ENCODE data around the gene FAM219B.
"Not testable (repeated sequence)": the region's sequence is repeated elsewhere in the genome, so short reads cannot be mapped to it uniquely, and the experiment has no call there.

The FAM219B gene

GRCh38 chr15:74907163-74907870, 666 bp upstream of the FAM219B start:
- no peak for DNase-seq
- in situ Hi-C loops (cut with MboI; ENCODE audit: low pct_unique_long_range_greater_than_20kb, low sequenced_read_pairs), result no loop called here

DNA sequence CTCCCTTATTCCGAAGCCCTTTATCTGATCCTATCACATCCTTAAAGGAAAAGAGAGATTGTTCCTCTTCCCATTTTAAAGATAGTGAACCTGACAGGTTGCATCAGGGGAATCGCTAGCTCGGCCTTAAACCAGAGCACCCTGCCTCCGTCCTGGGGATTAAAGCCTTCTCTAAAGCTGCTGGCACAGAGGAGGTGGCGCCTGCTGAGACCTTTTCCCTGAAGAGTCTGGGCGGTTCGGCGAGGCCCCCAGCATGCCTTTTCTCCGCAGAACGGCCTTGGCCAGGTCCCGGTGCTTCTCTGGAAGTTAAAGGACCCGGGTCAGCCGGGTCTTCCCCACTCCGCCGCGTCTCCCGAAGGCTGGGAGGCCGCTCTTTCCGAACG, 593 bp downstream of the FAM219B start:
- in situ Hi-C loops (cut with MboI; ENCODE audit: low pct_unique_long_range_greater_than_20kb, low sequenced_read_pairs), result no loop called here
- peak; percentile 65 for DNase-seq

GRCh38 chr15:74904190-74904805, 2.4 kb downstream of the FAM219B start:
- DNase-seq, result no peak
- in situ Hi-C loops (cut with MboI; ENCODE audit: low pct_unique_long_range_greater_than_20kb, low sequenced_read_pairs), result no loop called here

- in situ Hi-C loops (cut with MboI; ENCODE audit: low pct_unique_long_range_greater_than_20kb, low sequenced_read_pairs), result no loop called here
- DNase-seq, result no peak
Measured at GRCh38 chr15:74903676-74904075, 3.0 kb downstream of the FAM219B start.

GRCh38 chr15:74902295-74903075, 4.2 kb downstream of the FAM219B start:
- in situ Hi-C loops (cut with MboI; ENCODE audit: low pct_unique_long_range_greater_than_20kb, low sequenced_read_pairs), result no loop called here
- peak; percentile 71 for DNase-seq

- peak; percentile 92 for DNase-seq
- in situ Hi-C loops (cut with MboI; ENCODE audit: low pct_unique_long_range_greater_than_20kb, low sequenced_read_pairs), result no loop called here
Measured at GRCh38 chr15:74901612-74902063, 5.0 kb downstream of the FAM219B start.

GRCh38 chr15:74897300-74897701, 9.3 kb downstream of the FAM219B start:
- DNase-seq, result no peak
- in situ Hi-C loops (cut with MboI; ENCODE audit: low pct_unique_long_range_greater_than_20kb, low sequenced_read_pairs), result no loop called here

DNA sequence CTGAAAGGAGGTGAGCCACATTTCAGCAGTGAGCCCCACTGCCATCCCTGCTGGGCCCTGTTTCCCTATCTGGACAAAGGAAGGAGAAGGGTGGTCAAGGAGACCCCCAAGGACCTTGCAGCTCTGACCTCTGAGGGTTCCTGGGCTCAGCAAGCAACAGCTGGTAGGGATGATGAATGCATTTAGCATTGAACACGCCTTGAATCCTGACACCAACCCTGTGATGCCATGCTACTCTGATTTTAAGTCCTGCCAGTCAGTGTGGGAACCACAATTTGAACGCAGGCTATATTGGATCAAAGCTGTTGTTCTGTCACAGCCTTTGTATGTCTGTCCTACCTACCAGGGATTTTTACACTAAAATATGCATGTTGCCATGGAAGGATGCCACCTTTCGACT, 10.3 kb downstream of the FAM219B start:
- DNase-seq, result no peak
- in situ Hi-C loops (cut with MboI; ENCODE audit: low pct_unique_long_range_greater_than_20kb, low sequenced_read_pairs), result no loop called here

DNA sequence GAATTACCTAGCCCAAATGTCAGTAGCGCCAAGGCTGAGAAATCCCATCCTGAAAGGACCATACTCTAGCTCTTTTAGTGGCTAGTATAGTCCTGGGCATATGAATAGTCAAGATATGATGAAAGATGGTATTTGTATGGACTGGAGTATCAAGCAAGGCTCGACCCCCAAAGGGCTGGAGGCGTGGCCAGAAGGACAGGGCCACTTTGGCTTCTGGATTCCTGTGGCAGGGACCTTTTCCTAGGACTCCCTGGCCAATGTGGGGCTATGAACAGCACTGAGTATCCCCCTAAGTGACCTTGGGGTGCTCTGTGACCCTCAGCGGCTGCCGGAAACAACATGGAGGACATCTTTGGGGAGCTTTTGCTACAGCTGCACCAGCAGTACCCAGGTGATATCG, 10.8 kb downstream of the FAM219B start:
- in situ Hi-C loops (cut with MboI; ENCODE audit: low pct_unique_long_range_greater_than_20kb, low sequenced_read_pairs), result no loop called here
- no peak for DNase-seq

GRCh38 chr15:74894383-74894782, 12.3 kb downstream of the FAM219B start:
- DNase-seq; in situ Hi-C loops (cut with MboI; ENCODE audit: low pct_unique_long_range_greater_than_20kb, low sequenced_read_pairs): not testable (repeated sequence)

DNA sequence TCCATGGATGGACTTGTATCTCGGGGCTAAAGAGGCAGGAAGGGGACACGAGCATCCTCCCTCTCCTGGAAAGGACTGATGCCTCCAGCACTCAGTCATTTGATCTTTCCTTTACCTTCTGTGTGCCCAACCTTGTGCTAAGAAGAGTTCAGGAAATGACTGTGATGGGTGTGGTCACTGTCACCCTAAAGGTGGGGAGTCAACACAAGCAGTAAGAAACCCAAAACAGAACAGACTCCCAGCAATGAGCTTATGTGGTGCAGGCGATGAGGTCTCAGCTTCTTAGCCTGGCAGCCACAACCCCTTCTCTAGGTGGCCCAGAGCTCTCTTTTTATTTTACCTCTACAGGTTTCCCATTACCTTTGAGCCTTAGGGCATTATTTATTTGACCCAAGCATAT, 13.0 kb downstream of the FAM219B start:
- no peak for DNase-seq
- in situ Hi-C loops (cut with MboI; ENCODE audit: low pct_unique_long_range_greater_than_20kb, low sequenced_read_pairs), result no loop called here

GRCh38 chr15:74892931-74893330, 13.7 kb downstream of the FAM219B start:
- in situ Hi-C loops (cut with MboI; ENCODE audit: low pct_unique_long_range_greater_than_20kb, low sequenced_read_pairs), result no loop called here

GRCh38 chr15:74892313-74892712, 14.3 kb downstream of the FAM219B start:
- in situ Hi-C loops (cut with MboI; ENCODE audit: low pct_unique_long_range_greater_than_20kb, low sequenced_read_pairs), result no loop called here
- DNase-seq, result no peak

More at GRCh38 chr15:74892931-74893330, 13.7 kb downstream of the FAM219B start:
- DNase-seq, result no peak

DNA sequence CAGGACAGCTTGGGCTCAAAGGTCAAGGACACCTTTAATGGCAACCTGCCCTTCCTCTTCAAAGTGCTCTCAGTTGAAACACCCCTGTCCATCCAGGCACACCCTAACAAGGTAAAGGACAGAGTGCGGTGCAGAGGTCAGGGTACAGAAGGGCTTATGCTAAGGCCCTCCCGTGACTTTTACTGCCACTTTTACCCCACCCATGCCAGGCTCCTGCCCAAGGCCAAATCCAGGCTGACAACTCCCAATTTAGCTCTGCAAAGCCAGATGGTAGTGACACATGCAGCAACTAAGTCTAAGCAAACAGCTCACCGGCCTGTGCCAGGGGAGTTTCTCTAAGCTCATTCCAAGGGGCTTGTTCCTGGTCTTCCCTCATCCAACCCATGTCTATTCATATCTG, 15.2 kb downstream of the FAM219B start:
- no peak for DNase-seq
- in situ Hi-C loops (cut with MboI; ENCODE audit: low pct_unique_long_range_greater_than_20kb, low sequenced_read_pairs), result no loop called here

- no peak for DNase-seq
- in situ Hi-C loops (cut with MboI; ENCODE audit: low pct_unique_long_range_greater_than_20kb, low sequenced_read_pairs), result no loop called here
Measured at GRCh38 chr15:74890665-74890960, 16.0 kb downstream of the FAM219B start.

GRCh38 chr15:74889883-74890664, 16.6 kb downstream of the FAM219B start, which contains the start of gene MPI:
TSS of gene MPI (plus strand) at chr15:74890042. CDS start at chr15:74890074, 32 bp downstream.
- DNase-seq, result peak; percentile 91
- in situ Hi-C loops (cut with MboI; ENCODE audit: low pct_unique_long_range_greater_than_20kb, low sequenced_read_pairs), result no loop called here

DNA sequence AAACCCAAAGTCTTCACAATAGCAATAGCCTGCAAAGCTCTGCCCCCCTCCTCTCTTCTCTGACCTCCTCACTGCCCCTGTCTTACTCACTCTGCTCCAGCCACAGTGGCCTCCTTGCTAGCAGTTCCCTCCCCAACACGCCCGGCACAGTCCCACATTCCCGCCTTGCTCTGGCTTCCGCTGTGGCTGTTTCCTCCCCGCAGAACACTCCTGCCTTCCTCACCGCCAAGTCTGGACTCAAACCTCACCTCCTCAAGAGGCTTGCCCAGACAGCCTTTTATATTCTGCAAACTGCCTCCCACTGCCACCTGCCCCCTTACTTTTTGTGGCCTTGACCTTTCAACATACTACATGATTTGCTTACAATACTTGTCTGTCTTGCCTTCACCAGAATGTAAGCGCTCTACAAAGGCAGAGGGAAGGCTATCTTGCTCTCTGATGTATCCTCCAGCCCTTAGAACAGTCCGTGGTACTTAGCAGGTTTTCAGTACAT, 17.2 kb downstream of the FAM219B start:
- in situ Hi-C loops (cut with MboI; ENCODE audit: low pct_unique_long_range_greater_than_20kb, low sequenced_read_pairs), result no loop called here
- DNase-seq, result peak; percentile 86

DNA sequence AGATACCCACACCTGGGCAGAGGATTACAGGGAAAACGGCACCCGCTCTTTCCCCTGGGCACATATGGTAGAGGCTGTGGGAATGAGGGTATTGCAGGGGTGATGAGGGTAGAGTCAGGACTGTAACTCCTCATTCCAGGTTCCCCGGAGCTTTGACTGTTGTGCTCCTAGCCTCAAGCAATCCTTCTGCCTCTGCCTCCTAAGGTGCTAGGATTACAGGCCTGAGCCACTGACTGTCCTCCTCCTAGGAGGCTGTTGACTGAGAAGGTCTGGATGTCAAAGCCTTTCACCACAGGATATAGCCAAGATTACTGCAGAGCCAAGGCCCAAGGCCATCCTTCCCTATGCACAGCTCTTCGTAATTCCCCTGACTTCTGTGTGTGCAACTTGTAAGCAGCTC, 17.9 kb downstream of the FAM219B start:
- in situ Hi-C loops (cut with MboI; ENCODE audit: low pct_unique_long_range_greater_than_20kb, low sequenced_read_pairs), result no loop called here
- no peak for DNase-seq

GRCh38 chr15:74887537-74888193, 19.0 kb downstream of the FAM219B start:
- not testable (repeated sequence) for DNase-seq

More at GRCh38 chr15:74887537-74888193, 19.0 kb downstream of the FAM219B start:
- in situ Hi-C loops (cut with MboI; ENCODE audit: low pct_unique_long_range_greater_than_20kb, low sequenced_read_pairs), result not testable (repeated sequence)
